GM15510 (cell line): ENCODE results near the gene SLC35G2.

Experiments
- POLR2A ChIP-seq: IDR thresholded peaks from 3 replicates; pipeline ENCODE4 v1.6.1; 2011; ENCODE audit warnings: borderline replicate concordance; ENCODE audit not compliant: insufficient read length; ENCODE audit errors: extremely low read depth

The SLC35G2 gene

DNA sequence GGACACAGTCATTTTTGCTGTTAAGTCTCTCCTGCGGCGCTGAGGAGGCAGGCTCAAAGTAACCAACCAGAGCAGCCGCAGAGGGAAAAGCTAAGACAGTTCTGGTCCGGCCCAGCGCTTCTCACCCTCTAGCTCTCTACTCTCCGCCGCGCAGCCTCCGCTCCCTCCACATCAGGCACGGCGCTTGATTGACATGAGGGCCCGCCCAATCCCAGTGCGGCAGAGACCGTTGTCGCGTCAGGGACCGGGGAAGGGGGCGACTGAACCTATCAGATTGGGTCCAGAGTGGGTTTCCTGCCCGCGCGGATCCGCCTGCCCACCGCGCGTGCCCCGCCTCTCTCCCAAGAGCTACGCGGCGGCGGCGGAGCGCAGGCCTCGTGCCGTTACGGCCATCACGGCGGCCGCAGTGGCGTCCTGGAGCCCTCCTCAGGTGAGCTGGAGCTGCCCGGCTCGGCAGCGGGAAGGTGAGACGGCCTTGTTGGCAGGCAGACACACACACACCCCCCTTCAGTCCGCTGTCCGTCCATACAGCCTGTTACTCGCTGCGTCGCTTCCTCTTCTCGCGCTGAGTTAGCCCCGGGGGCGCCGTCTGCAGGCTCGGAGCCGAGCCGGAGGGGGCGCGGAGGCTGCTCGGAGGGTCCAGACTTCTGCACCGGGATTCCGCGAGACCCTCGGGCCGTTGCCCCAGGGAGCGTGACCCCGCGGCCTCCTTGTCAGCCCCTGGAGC lies 43.1 kb downstream of the SLC35G2 start, which contains the start of gene NCK1:
TSS of gene NCK1 (plus strand) at position 319 of the 727 bp plus-strand sequence. CDS start 65,794 bp downstream, outside the sequence.
- TF ChIP-seq POLR2A: peak; percentile 96

DNA sequence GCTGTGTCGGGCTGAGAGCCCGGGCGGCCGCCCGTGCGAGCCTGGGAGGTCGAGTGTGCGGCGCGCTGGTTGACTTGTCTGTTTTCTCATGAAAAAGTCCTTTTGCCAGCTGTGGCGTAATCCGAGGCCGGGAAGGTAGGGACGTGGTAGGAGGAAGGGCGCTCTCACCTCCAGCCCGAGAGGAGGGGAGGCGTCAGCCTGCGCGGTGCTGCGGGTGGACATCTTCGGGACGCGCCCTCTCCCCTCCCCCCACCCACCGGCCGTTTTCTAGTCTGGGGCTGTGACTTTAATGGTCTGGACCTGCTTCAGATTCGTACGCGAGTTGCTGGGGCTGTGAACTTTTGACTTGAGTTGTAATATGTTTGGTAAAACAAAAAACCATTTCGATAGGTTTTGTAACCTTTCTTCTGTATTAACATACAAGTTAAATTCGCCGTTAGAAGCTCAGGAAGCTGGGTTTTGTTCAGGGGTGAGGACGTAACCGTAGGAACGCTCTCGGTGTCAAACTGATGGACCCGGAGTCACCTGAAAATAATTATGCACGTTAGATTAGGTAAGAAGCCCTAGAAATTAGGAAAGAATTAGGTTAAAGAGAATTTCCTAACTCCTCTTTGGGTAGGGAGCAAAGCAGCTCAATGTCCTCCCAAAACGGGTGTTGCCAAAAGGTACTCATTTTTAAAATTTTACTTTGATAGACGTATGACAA lies 43.8 kb downstream of the SLC35G2 start:
- no peak for TF ChIP-seq POLR2A

DNA sequence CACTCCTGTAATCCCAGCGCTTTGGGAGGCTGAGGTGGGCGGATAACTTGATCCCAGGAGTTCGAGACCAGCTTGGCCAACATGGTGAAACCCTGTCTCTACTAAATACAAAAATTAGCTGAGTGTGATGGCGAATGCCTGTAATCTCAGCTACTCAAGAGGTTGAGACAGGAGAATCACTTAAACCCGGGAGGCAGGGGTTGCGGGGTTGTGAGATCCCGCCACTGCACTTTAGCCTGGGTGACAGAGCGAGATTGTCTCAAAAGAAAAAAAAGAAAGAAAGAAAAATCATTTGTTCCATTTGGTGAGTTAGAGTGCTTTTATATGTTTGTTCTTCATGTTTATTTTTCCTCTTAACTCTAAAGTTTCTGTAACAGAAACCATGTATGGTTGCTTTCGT lies 50.4 kb downstream of the SLC35G2 start:
- no peak for TF ChIP-seq POLR2A

DNA sequence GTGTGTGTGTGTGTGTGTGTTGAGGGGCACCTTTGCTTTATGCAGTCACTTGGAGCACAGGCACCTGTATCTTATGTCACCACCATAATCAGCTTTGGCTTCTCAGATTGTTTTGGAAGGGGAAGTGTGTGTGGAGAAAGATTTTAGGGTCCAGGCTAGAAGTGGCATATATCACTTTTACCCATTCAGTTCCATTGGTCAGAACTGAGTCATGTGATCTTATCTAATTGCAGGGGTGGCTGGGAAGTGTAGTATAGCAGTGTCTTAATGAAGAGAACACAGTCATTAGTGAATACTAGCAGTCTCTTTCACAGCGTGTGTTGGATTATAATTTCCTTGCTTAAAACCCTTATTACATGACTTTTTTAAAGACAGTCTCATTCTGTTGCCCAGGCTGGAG lies 63.6 kb downstream of the SLC35G2 start:
- TF ChIP-seq POLR2A: no peak

DNA sequence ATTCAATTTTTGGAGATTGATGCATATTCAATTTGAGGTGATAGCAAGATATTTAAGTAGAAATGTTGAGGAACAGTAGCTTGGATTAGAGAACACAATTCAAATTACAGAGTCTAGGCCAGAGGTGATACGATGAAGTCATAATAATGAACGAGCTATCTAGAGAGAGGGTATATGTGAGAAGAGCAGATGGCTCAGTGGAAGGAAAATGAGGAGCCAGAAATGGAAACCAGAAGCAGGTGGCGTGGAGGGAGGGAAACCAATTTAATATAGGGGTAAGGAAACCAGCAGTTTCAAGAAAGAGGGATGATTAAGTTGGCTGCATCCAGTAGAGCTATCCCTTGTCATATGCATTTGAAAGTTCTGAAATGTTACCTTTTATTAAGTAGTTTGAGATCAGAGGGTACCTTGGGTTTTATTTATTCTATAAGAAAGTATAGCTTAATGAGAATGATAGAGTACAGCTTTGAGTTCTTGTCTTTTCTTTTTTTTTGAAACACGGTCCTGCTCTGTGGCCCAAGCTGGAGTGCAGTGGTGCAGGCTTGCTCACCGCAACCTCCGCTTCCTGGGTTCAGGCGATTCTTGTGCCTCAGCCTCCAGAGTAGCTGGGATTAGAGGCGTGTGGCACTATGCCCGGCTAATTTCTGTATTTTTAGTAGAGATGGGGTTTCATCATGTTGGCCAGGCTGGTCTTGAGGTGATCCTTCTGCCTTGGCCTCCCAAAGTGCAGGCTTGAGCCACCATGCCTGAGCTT lies 65.2 kb downstream of the SLC35G2 start:
- no peak for TF ChIP-seq POLR2A

DNA sequence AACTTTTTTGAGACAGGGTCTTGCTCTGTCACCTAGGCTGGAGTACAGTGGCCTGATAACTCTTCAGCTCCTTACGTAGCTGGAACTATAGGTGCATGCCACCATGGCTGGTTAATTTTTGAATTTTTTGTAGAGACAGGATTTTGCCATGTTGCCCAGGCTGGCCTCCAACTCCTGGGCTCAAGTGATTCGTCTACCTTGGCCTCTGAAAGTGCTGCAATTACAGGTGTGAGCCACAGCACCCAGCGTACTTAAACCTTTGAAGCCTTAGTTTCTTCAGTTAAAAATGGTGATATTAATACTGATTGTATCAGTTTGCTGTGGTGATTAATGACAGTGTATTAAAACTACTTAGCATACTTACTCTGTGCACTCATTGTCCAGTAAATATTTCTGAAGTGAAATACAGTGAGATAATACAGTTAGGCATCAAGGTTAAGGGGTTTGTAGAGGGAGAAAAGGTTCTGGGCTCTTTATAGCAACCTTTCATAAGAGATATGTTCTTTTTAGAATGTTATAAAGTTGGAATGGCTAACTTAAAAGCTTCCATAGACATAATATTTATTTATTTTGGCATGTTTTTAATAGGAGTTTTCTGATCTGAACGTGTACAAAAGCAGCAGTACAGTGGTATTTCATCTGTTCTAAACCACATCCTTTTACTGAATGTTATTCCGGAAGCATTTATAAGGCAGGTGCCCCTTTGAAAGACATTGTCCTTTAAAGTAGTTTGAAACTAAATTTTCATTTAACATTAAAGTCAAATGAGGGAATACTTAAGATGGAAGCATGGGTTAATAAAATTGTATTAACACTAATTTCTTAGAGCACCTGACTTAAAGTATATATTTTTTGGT lies 66.7 kb downstream of the SLC35G2 start:
- no peak for TF ChIP-seq POLR2A

DNA sequence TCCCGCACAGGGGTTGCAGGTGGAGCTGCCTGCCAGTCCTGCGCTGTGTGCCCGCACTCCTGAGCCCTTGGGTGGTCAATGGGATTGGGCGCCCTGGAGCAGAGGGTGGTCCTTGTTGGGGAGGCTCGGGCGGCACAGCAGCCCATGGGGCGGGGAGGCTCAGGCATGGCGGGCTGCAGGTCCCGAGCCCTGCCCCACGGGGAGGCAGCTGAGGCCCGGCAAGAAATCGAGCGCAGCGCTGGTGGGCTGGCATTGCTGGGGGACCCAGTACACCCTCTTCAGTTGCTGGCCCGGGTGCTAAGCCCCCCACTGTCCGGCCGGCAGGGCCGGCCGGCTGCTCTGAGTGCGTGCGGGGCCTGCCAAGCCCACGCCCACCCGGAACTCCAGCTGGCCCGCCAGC lies 71.0 kb downstream of the SLC35G2 start:
- TF ChIP-seq POLR2A: no peak

DNA sequence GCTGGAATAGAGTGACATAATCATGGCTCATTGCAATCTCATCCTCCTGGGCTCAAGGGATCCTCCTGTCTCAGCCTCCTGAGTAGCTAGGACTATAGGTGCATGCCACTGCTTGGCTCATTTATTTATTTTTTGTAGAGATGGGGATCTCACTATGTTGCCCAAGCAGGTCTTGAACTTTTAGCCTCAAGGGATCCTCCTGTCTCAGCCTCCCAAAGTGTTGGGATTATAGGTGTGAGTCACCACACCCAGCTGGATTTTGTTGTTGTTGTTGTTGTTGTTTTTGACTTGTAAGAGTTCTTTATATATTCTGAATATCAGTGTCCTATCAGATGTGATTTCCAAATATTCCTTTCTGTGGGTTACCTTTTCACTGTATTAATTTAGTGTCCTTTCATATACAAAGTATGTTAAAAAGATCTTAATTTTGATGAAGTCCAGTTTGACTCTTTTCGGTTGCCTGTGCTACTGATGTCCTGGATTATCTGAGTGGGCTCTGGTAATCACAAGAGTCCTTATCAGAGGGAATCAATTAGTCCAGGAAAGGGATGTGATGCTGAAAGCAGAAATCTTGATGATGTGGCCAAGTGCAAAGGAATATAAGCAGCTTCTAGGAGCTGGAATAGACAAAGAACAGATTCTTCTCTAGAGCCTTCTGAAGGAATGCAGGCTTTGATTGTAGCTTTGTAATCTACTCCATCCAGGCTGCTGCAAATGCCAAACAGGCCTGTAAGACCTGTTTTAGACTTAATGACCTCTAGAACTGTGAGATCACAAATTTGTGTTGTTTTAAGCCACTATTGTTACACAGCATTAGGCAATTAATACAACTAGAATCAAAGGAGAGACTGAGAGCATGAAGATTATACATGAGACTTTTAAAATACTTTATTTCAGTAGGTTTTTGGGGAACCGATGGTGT lies 73.3 kb downstream of the SLC35G2 start:
- TF ChIP-seq POLR2A: no peak

DNA sequence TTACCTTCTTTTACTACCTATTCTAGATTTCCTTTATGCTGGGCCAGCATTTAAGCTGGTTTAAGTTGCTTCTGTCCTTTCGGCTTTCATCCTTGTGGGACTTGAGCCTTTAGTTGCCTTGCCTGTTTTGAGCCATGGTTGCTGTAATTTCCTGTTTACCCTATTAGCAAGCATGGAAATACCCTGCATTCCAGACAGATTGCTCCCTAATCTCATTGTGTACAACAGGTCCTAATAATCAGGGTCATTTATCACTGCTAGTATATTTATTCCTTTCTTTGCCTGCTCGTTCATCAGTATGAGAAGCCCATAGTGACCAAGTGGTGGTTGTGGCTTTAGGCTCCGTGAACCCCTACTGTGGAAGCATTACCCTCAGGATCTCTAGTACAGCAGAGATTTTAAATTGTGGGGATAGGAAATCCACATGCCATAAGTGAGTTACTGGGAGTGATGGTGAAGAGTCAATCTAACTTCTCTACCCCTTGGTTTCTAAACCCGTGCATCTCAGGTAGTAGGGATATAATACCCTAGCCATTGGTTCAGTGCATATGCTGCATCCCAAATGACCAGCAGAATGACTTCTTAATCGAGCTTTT lies 75.0 kb downstream of the SLC35G2 start:
- TF ChIP-seq POLR2A: no peak

DNA sequence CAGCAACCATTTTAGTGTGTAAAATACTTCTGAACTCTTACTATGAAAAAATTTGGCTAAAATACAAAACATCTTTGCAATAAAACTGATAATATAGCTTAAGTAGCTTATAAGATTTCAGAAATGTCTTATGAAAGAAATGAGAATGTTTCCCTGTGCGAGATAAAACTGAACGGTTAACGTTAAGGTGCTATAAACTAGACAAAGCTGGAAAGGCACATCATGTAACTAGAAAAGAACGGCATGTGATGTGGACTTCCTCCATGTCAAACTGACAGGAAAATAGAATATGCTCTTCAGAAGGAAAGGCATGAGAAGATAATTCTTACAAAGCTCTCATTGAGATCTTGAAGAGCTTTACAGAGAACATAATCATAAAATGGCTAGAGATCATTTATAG lies 79.6 kb downstream of the SLC35G2 start:
- TF ChIP-seq POLR2A: no peak

DNA sequence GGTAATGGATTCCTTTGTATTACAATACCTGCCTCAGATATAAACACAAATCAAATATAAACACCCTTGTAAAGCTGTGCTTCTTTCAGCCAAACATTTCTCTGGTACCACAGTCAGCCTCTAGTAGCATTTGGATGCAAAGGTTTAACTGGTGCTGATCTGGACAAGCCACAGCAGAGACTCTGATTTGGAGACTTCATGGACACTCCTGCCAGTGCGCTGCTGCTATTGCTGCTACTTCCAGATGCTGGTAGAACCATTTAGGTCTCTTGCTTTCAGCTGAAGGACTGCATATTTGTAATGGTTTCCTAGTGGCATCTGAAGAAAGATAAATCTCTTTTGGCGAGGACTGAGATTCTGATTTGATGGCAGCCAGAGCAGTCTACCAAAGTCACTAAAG lies 80.0 kb downstream of the SLC35G2 start:
- no peak for TF ChIP-seq POLR2A

DNA sequence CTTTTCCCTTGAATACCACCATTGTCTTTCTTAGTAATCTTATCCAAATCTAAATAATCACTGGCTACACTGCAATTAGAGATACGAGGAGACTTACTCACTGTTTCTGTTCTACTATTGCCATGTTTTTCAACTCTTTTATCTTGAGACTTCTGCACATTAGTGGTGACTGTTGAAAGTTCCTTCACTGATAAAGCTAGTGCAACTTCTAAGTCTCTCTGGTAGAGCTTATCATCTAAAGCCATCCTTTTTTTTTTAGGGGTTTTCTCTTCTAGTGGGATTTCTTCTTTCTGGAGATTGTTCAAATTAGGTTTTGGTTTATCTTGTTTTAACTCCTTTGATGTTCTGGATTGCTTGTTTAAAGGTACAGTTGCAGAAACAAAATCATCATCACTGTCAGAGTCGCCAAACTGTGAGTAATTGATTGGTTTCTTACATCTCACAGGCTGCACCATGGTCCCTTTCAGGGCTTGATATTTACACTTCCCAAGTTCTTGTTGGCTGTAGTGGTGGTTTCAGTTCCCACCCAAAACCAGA lies 80.8 kb downstream of the SLC35G2 start:
- no peak for TF ChIP-seq POLR2A

DNA sequence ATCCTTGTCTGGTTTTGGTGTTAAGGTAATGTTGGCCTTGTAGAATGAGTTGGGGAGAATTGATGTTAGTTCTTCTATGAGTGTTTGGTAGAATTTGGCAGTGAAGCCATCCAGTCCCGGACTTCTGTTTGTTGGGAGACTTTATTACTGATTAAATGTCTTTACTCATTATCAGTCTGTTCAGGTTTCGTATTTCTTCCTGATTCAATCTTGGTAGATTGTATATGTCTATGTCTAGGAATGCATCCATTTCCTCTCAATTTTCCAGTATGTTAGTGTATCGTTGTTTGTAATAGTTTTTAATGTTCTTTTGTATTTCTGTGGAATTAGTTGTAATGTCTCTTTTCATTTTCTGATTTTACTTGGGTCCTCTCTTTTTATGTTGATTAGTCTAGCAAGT lies 82.5 kb downstream of the SLC35G2 start:
- no peak for TF ChIP-seq POLR2A
